OCI-LY3 (cell line): ENCODE data around the gene SMIM43.

Experiments used
- EZH2phosphoT487 ChIP-seq: fragments of 200-600 bp; shearing (Covaris generic); IDR thresholded peaks from 2 replicates; pipeline ENCODE4 v1.6.1; 2018; ENCODE audit warnings: antibody characterized with exemption, mixed run types, low read depth
- TF ChIP-seq, protein P1 (sequence below): fragments of 200-600, 300-600 bp; sonication (generic); IDR thresholded peaks from 2 replicates; pipeline ENCODE4 v1.5.1; 2014; ENCODE audit warnings: antibody characterized with exemption, low read length, low read depth

DNA sequence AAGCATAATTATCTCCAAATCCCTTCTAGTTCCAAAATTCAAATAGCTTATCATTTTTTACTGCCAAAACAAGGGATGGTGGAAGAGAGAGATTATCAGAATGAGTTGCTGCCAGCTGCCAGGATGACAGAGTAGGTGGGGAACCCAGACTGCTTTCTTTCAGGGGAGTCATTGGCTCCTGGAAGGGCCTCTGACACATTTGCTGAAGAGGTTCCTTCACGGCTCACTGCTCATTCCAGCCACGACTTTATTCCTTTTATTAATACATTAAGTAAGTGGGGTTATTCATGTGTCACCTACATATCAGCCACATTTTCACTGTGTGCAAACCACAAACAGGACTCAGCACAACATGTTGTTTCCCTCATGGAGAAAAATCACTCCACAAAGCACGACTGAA is 12.7 kb upstream of the SMIM43 start:
- TF ChIP-seq, protein P1, sequence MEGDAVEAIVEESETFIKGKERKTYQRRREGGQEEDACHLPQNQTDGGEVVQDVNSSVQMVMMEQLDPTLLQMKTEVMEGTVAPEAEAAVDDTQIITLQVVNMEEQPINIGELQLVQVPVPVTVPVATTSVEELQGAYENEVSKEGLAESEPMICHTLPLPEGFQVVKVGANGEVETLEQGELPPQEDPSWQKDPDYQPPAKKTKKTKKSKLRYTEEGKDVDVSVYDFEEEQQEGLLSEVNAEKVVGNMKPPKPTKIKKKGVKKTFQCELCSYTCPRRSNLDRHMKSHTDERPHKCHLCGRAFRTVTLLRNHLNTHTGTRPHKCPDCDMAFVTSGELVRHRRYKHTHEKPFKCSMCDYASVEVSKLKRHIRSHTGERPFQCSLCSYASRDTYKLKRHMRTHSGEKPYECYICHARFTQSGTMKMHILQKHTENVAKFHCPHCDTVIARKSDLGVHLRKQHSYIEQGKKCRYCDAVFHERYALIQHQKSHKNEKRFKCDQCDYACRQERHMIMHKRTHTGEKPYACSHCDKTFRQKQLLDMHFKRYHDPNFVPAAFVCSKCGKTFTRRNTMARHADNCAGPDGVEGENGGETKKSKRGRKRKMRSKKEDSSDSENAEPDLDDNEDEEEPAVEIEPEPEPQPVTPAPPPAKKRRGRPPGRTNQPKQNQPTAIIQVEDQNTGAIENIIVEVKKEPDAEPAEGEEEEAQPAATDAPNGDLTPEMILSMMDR = no peak
- TF ChIP-seq EZH2phosphoT487 = no peak
